Mesothelial cell of epicardium (in vitro differentiated cells): ENCODE results near the gene CLINT1. TPM values are rescaled to one million over a fixed set of nuclear protein-coding genes. Genes with fewer than 3 reads are reported as not detected.

Source experiments
- DNase-seq, 2 experiments: peaks; one replicate each; pipeline ENCODE4 v3.0.0; 2021; ENCODE audit warnings: low spot score in 2 of 2; ENCODE audit not compliant: unreplicated experiment in 2 of 2
- H3K27ac Mint-ChIP-seq: 2 replicates; pipeline ENCODE4 v1.8.0; 2021; ENCODE audit warnings: mixed read lengths
- H3K27me3 Mint-ChIP-seq: 2 replicates; pipeline ENCODE4 v1.8.0; 2021; ENCODE audit warnings: low read depth, mixed read lengths
- H3K36me3 Mint-ChIP-seq: 2 replicates; pipeline ENCODE4 v1.8.0; 2021; ENCODE audit warnings: mixed read lengths
- H3K4me1 Mint-ChIP-seq: 2 replicates; pipeline ENCODE4 v1.8.0; 2021; ENCODE audit warnings: mixed read lengths
- H3K4me3 Mint-ChIP-seq: 2 replicates; pipeline ENCODE4 v1.8.0; 2021; ENCODE audit warnings: mild to moderate bottlenecking, moderate library complexity, mixed read lengths
- H3K9me3 Mint-ChIP-seq: 2 replicates; pipeline ENCODE4 v1.8.0; 2021; ENCODE audit warnings: mixed read lengths
- total RNA-seq: library from RNA; stranded (reverse); gene quantifications from 3 replicates; pipeline ENCODE4 v1.2.1, GENCODE V29; 2021
- TF ChIP-seq, protein P1 (sequence below): fragments of 200-600 bp; sonication (generic); IDR thresholded peaks from one replicate; pipeline ENCODE4 v1.5.0; 2021; ENCODE audit warnings: antibody characterized with exemption; ENCODE audit not compliant: unreplicated experiment

The CLINT1 gene
- 74.8 to 85.2 TPM (median 77.7 TPM) in 3 replicates for total RNA-seq

DNA sequence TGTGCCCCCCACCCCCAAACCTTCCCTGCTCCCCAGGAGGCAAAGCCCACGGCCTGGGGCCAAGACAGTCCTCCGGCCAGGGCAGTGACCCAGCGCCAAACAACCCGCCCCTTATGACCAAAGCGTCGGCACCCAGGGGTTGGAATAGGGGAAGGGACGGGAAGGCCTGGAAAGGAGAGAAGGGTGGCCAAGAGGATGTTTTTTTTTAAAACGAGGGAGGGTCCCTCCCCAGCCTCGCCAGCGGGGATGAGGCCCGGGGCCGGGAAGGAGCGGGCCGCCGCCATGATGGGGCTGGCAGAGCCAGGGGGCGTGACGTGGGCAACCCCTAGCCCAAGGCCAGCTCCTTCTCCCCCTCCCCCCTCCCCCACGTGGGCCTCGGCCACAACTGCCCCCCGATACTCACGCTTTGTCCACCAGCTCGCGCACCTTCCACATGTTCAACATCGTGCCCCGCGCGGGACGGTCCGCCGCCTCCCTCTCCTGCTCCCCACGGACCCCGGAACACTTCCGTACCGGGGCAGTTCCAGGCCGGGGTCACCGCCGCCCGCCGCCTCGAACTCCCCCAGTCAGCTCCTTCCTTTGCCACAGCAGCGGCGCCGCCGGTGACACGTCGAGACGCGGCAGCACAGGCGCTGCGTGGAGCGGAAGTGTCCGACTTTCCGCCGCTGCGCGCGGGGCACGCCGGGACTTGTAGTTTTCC is at the start of gene CLINT1:
Gene CLINT1, minus strand, starts transcription at position 619 of the 700 bp plus-strand sequence. Its CDS starts 175 bp downstream, at position 444.
- Mint-ChIP-seq H3K27ac (peak within 1 kb of the TSS; percentile 97), H3K27me3 (no peaks in the 10 kb centered on the region), H3K9me3 (no peaks in the 10 kb centered on the region), H3K4me3 (peak within 1 kb of the TSS; percentile 97), H3K4me1 (peaks cover 53% of the 10 kb centered on the region), H3K36me3 (no peaks in the 10 kb centered on the region)
- TF ChIP-seq, protein P1, sequence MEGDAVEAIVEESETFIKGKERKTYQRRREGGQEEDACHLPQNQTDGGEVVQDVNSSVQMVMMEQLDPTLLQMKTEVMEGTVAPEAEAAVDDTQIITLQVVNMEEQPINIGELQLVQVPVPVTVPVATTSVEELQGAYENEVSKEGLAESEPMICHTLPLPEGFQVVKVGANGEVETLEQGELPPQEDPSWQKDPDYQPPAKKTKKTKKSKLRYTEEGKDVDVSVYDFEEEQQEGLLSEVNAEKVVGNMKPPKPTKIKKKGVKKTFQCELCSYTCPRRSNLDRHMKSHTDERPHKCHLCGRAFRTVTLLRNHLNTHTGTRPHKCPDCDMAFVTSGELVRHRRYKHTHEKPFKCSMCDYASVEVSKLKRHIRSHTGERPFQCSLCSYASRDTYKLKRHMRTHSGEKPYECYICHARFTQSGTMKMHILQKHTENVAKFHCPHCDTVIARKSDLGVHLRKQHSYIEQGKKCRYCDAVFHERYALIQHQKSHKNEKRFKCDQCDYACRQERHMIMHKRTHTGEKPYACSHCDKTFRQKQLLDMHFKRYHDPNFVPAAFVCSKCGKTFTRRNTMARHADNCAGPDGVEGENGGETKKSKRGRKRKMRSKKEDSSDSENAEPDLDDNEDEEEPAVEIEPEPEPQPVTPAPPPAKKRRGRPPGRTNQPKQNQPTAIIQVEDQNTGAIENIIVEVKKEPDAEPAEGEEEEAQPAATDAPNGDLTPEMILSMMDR = no peak
- peak; percentile 70 to 88 for DNase-seq

DNA sequence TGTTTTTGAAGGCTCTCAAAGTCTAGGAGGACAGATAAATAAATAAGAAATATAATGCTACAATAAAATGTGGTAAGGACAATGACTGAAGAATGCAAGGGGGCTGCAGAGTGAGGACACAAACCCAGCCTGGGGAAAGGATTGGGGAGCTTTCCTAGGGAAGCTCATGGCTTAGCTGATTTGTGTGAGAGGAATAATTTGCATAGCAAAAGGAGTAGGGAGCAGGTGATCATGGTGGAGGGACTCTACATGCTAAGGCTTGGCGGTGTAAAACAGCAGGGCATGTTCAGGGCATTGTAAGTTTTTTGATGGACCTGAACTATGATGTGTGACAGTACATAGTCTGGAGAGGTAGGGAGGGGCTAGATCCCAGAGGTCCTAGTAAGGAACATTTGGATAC is 49.5 kb upstream of the CLINT1 start:
- no peaks in the 10 kb centered on the region for H3K9me3 Mint-ChIP-seq
- TF ChIP-seq, protein P1 = no peak
- H3K36me3 Mint-ChIP-seq = no peaks in the 10 kb centered on the region
- no peak for DNase-seq
- H3K27me3 Mint-ChIP-seq = no peaks in the 10 kb centered on the region
- no peak overlapping the region for H3K4me3 Mint-ChIP-seq
- no peak overlapping the region for H3K27ac Mint-ChIP-seq
- peaks cover 8% of the 10 kb centered on the region for H3K4me1 Mint-ChIP-seq

DNA sequence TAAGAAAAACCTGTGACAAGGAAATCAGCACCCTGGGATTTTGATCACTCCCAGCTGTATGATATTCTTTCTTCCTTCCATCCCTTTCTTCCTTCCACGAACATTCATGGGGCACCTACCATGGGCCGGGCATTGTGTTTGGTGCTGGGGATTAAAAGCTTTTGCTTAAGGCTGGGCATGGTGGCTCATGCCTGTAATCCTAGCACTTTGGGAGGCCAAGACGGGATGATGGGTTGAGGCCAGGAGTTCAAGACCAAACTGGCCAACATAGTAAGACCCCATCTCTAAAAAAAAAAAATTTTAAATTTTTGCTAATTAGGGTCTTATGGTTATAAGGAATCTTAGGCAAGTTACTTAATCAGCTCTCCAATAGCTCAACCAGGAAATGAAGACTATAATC is 48.5 kb upstream of the CLINT1 start:
- no peak overlapping the region for H3K27ac Mint-ChIP-seq
- TF ChIP-seq, protein P1 = no peak

DNA sequence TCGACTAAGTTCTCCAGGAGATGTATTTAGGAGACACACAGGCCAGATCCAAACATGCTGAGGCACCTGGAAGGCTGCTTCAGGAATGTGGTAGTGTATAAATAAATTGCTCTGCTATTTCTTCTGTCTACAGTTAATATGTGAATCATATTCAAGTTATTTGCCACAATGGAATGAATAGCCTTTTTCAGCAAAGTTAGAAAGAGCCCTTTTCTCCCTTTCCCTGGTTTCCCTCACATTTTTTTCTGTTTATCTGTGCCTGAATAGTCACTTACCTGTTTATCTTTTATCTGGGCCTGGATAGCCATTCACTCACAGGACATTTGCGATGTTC is 44.1 kb upstream of the CLINT1 start:
- Mint-ChIP-seq H3K27ac (no peak overlapping the region), H3K36me3 (no peaks in the 10 kb centered on the region), H3K4me1 (peaks cover 4% of the 10 kb centered on the region), H3K27me3 (no peaks in the 10 kb centered on the region), H3K4me3 (no peak overlapping the region), H3K9me3 (no peaks in the 10 kb centered on the region)
- DNase-seq = no peak
- TF ChIP-seq, protein P1 = no peak

More for the DNA sequence above, 48.5 kb upstream of the CLINT1 start:
- peaks cover 4% of the 10 kb centered on the region for H3K4me1 Mint-ChIP-seq
- DNase-seq = no peak
- no peaks in the 10 kb centered on the region for H3K9me3 Mint-ChIP-seq
- no peaks in the 10 kb centered on the region for H3K27me3 Mint-ChIP-seq
- no peaks in the 10 kb centered on the region for H3K36me3 Mint-ChIP-seq
- H3K4me3 Mint-ChIP-seq = no peak overlapping the region

DNA sequence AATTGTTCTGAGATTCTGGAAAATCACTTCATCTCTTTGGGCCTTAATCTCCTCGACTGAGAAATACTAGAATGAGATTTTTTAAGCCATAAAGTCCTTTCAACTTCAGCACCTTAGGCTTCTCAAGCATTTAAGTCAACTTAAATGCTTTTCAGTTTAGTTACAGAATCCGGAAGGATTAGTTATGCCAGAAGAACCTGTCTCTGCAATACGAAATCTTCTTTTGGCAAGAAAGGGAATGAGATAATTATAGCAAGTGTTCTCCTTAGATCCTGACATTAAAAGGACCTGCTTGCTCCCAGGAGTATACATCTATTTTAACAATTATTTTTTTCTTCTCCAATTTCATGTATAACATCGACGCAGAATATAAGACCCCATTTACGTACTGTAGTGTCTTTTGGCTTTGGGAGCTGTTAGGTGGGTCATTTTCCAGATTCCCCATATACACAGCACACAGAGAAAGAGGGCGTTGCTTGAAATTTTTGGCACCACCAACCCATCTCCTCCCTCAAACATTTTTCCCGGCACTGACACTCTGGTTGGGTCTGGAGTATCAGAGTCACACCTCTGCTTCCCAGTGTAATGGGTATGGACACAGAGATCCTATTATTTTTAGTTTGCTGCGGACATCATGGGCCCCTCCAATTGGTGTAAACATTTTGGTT is 43.6 kb upstream of the CLINT1 start:
- H3K4me3 Mint-ChIP-seq = no peak overlapping the region
- no peaks in the 10 kb centered on the region for H3K27me3 Mint-ChIP-seq
- no peak overlapping the region for H3K27ac Mint-ChIP-seq
- H3K36me3 Mint-ChIP-seq = no peaks in the 10 kb centered on the region
- H3K4me1 Mint-ChIP-seq = peaks cover 4% of the 10 kb centered on the region
- no peaks in the 10 kb centered on the region for H3K9me3 Mint-ChIP-seq
- TF ChIP-seq, protein P1 = no peak
- no peak for DNase-seq
